ENCODE data around the gene ADPRHL1. TPM values are rescaled to one million over a fixed set of nuclear protein-coding genes. Genes with fewer than 3 reads are reported as not detected.
"Not testable (repeated sequence)": the region's sequence is repeated elsewhere in the genome, so short reads cannot be mapped to it uniquely, and the experiment has no call there.

Gene ADPRHL1
- total and polyA plus RNA-seq, 2 experiments from 2014 or later = 78.2 to 112 TPM

- Histone ChIP-seq H3K9me3 (ENCODE audit: low read depth) (peaks cover 3% of the 10 kb centered on the region), H3K27me3 (no peaks in the 10 kb centered on the region), H3K4me3 (no peak overlapping the region), H3K27ac (no peak overlapping the region), H3K36me3 (no peaks in the 10 kb centered on the region), H3K4me1 (ENCODE audit: low read depth) (peaks cover 5% of the 10 kb centered on the region)
- no peak for TF ChIP-seq CTCF (IDR thresholded peaks at IDR 0.05; ENCODE audit: low read depth, low read length)
- DNase-seq (ENCODE audit: low read depth in 1 of 2, low spot score in 1 of 2) = no peak
Measured at GRCh38 chr13:113390874-113391497, 62.3 kb downstream of the ADPRHL1 start.

- H3K27me3 ChIP-seq; H3K9me3 ChIP-seq (ENCODE audit: low read depth); H3K27ac ChIP-seq; H3K36me3 ChIP-seq; DNase-seq (ENCODE audit: low read depth in 1 of 2, low spot score in 1 of 2); H3K4me3 ChIP-seq; H3K4me1 ChIP-seq (ENCODE audit: low read depth): not testable (repeated sequence)
Measured at GRCh38 chr13:113389586-113389985, 63.7 kb downstream of the ADPRHL1 start.

- Histone ChIP-seq H3K4me1 (ENCODE audit: low read depth) (no peaks in the 10 kb centered on the region), H3K27ac (no peak overlapping the region), H3K36me3 (no peaks in the 10 kb centered on the region), H3K9me3 (ENCODE audit: low read depth) (peaks cover 3% of the 10 kb centered on the region), H3K27me3 (no peaks in the 10 kb centered on the region), H3K4me3 (no peak overlapping the region)
- no peak for DNase-seq (ENCODE audit: low read depth in 1 of 2, low spot score in 1 of 2)
- no peak for TF ChIP-seq CTCF (IDR thresholded peaks at IDR 0.05; ENCODE audit: low read depth, low read length)
Measured at GRCh38 chr13:113387396-113387795, 65.9 kb downstream of the ADPRHL1 start.

GRCh38 chr13:113383089-113383488 is 70.2 kb downstream of the ADPRHL1 start:
- no peak overlapping the region for H3K27ac ChIP-seq
- H3K27me3 ChIP-seq = no peaks in the 10 kb centered on the region
- H3K9me3 ChIP-seq (ENCODE audit: low read depth) = no peaks in the 10 kb centered on the region
- H3K4me3 ChIP-seq = no peak overlapping the region
- no peaks in the 10 kb centered on the region for H3K36me3 ChIP-seq
- no peak for TF ChIP-seq CTCF (IDR thresholded peaks at IDR 0.05; ENCODE audit: low read depth, low read length)
- H3K4me1 ChIP-seq (ENCODE audit: low read depth) = peaks cover 13% of the 10 kb centered on the region
- no peak for DNase-seq (ENCODE audit: low read depth in 1 of 2, low spot score in 1 of 2)

GRCh38 chr13:113382542-113382941 is 70.7 kb downstream of the ADPRHL1 start:
- H3K4me1 ChIP-seq (ENCODE audit: low read depth) = peaks cover 13% of the 10 kb centered on the region
- H3K4me3 ChIP-seq; H3K27me3 ChIP-seq; DNase-seq (ENCODE audit: low read depth in 1 of 2, low spot score in 1 of 2); H3K27ac ChIP-seq; H3K36me3 ChIP-seq; H3K9me3 ChIP-seq (ENCODE audit: low read depth): not testable (repeated sequence)

- H3K27ac ChIP-seq = no peak overlapping the region
Measured at GRCh38 chr13:113378825-113379224, 74.5 kb downstream of the ADPRHL1 start.

More at GRCh38 chr13:113378825-113379224, 74.5 kb downstream of the ADPRHL1 start:
- Histone ChIP-seq H3K27me3 (no peaks in the 10 kb centered on the region), H3K9me3 (ENCODE audit: low read depth) (no peaks in the 10 kb centered on the region), H3K36me3 (no peaks in the 10 kb centered on the region), H3K4me1 (ENCODE audit: low read depth) (peaks cover 13% of the 10 kb centered on the region), H3K4me3 (no peak overlapping the region)
- no peak for DNase-seq (ENCODE audit: low read depth in 1 of 2, low spot score in 1 of 2)
- no peak for TF ChIP-seq CTCF (IDR thresholded peaks at IDR 0.05; ENCODE audit: low read depth, low read length)

Measured in cardiac muscle cell (in vitro differentiated cells and primary cell).